Upper lobe of left lung (tissue), 4 donors: ENCODE results near the gene MRO.

Source experiments
- POLR2A ChIP-seq, 4 donors: fragments of 450-650 bp; IDR thresholded peaks; one replicate each; pipeline ENCODE4 v1.5.1; 2016 to 2017; ENCODE audit warnings: antibody characterized with exemption in 4 of 4, mild to moderate bottlenecking in 2 of 4
- POLR2AphosphoS5 ChIP-seq, 2 donors: sonication (generic); formaldehyde crosslinking; IDR thresholded peaks; one replicate each; pipeline ENCODE4 v1.5.1; 2017; ENCODE audit warnings: antibody characterized with exemption in 2 of 2

GRCh38 chr18:50848991-50849390 is 29.2 kb upstream of the MRO start:
- no peak for TF ChIP-seq POLR2AphosphoS5 (IDR thresholded peaks at IDR 0.05)
- no peak for TF ChIP-seq POLR2A (IDR thresholded peaks at IDR 0.05)
